PFSK-1 (cell line): ENCODE measurements around the gene SMIM35.

Experiments
- FOXP2 ChIP-seq: optimal IDR thresholded peaks from 2 replicates; pipeline ENCODE3; 2011; ENCODE audit warnings: borderline replicate concordance, control low read depth, inconsistent platforms; ENCODE audit not compliant: insufficient read depth; ENCODE audit errors: extremely low read length, extremely low read depth
- POLR2AphosphoS5 ChIP-seq: IDR thresholded peaks from 2 replicates; pipeline ENCODE4 v1.6.1; 2012; ENCODE audit warnings: low read depth, mild to moderate bottlenecking, control low read depth, low read length, moderate library complexity
- REST ChIP-seq, 2 experiments: IDR thresholded peaks; 2 replicates each; pipeline versions ENCODE4 v1.6.1 to v1.8.0; 2011 to 2012; ENCODE audit warnings: low read depth in 2 of 2, low read length in 2 of 2, control low read depth in 1 of 2, inconsistent platforms in 1 of 2, mild to moderate bottlenecking in 1 of 2, moderate library complexity in 1 of 2; ENCODE audit not compliant: insufficient read depth in 1 of 2
- SIN3A ChIP-seq: IDR thresholded peaks from 2 replicates; pipeline ENCODE4 v1.6.1; 2012; ENCODE audit warnings: mild to moderate bottlenecking, low read length, moderate library complexity, borderline replicate concordance; ENCODE audit not compliant: insufficient read depth
- TAF1 ChIP-seq: IDR thresholded peaks from 2 replicates; pipeline ENCODE4 v1.6.1; 2012; ENCODE audit warnings: low read length, control low read depth, borderline replicate concordance; ENCODE audit not compliant: insufficient read depth

GRCh38 chr11:118076754-118077281, 9.9 kb downstream of the SMIM35 start, which contains the start of gene TMPRSS4:
- TF ChIP-seq TAF1 (no peak), POLR2AphosphoS5 (no peak), SIN3A (no peak), REST (IDR thresholded peaks at IDR 0.05; ENCODE audit: insufficient read depth in 1 of 2, low read depth in 2 of 2, low read length in 2 of 2) (no peak), FOXP2 (no peak)
